ENCODE results near the gene IRAK2.

Gene IRAK2

DNA sequence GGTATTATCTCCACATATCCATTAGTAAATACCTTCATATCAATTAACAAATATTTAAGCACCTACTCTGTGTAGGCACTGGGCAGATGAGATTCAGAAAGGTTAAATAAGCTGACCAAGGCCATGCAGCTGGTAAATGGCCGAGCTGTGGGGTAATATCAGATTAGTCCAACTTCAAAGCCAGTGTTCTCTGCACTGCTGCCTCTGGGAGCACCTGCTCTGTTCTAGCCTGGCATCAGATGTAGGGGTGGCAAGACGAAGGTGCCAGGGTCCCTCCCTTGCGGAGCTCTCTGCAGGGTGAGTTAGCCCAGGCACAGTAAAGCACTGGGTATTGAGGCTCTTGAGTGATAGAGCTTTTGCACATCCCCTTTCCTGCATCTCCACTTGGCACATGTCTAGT, 89.0 kb downstream of the IRAK2 start:
- TF ChIP-seq SIN3A (IDR thresholded peaks at IDR 0.05; ENCODE audit: borderline replicate concordance, insufficient read depth, low read length) (no peak), POLR2AphosphoS5 (IDR thresholded peaks at IDR 0.05; ENCODE audit: low read depth, low read length) (no peak), FOXP2 (optimal IDR thresholded peaks at IDR 0.05; ENCODE audit: borderline replicate concordance, extremely low read depth, extremely low read length, insufficient read depth) (no peak), TAF1 (IDR thresholded peaks at IDR 0.05; ENCODE audit: borderline replicate concordance, insufficient read depth, low read length) (no peak)
- TF ChIP-seq, protein P1, sequence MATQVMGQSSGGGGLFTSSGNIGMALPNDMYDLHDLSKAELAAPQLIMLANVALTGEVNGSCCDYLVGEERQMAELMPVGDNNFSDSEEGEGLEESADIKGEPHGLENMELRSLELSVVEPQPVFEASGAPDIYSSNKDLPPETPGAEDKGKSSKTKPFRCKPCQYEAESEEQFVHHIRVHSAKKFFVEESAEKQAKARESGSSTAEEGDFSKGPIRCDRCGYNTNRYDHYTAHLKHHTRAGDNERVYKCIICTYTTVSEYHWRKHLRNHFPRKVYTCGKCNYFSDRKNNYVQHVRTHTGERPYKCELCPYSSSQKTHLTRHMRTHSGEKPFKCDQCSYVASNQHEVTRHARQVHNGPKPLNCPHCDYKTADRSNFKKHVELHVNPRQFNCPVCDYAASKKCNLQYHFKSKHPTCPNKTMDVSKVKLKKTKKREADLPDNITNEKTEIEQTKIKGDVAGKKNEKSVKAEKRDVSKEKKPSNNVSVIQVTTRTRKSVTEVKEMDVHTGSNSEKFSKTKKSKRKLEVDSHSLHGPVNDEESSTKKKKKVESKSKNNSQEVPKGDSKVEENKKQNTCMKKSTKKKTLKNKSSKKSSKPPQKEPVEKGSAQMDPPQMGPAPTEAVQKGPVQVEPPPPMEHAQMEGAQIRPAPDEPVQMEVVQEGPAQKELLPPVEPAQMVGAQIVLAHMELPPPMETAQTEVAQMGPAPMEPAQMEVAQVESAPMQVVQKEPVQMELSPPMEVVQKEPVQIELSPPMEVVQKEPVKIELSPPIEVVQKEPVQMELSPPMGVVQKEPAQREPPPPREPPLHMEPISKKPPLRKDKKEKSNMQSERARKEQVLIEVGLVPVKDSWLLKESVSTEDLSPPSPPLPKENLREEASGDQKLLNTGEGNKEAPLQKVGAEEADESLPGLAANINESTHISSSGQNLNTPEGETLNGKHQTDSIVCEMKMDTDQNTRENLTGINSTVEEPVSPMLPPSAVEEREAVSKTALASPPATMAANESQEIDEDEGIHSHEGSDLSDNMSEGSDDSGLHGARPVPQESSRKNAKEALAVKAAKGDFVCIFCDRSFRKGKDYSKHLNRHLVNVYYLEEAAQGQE (IDR thresholded peaks at IDR 0.05; ENCODE audit: insufficient read depth in 1 of 2, low read depth in 2 of 2, low read length in 2 of 2) = no peak

DNA sequence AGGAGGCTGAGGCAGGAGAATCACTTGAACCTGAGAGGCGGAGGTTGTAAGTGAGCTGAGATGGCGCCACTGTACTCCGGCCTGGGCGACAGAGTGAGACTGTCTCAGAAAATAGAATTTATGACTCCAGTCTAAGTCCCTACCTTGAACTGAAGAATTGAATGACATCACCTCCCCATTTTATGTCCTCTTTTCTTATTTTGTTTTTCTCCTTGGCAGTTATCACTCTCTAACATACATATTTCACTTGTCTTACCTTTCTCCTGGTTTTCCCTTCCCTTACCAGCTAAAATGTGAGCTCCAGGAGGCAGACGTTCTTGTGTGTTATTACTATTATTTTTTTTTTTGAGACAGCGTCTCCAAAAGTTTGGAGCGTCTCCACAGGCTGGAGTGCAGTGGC, 91.1 kb downstream of the IRAK2 start:
- TF ChIP-seq TAF1 (IDR thresholded peaks at IDR 0.05; ENCODE audit: borderline replicate concordance, insufficient read depth, low read length) (no peak), SIN3A (IDR thresholded peaks at IDR 0.05; ENCODE audit: borderline replicate concordance, insufficient read depth, low read length) (no peak), FOXP2 (optimal IDR thresholded peaks at IDR 0.05; ENCODE audit: borderline replicate concordance, extremely low read depth, extremely low read length, insufficient read depth) (no peak), POLR2AphosphoS5 (IDR thresholded peaks at IDR 0.05; ENCODE audit: low read depth, low read length) (no peak)
- TF ChIP-seq, protein P1 (IDR thresholded peaks at IDR 0.05; ENCODE audit: insufficient read depth in 1 of 2, low read depth in 2 of 2, low read length in 2 of 2) = no peak

DNA sequence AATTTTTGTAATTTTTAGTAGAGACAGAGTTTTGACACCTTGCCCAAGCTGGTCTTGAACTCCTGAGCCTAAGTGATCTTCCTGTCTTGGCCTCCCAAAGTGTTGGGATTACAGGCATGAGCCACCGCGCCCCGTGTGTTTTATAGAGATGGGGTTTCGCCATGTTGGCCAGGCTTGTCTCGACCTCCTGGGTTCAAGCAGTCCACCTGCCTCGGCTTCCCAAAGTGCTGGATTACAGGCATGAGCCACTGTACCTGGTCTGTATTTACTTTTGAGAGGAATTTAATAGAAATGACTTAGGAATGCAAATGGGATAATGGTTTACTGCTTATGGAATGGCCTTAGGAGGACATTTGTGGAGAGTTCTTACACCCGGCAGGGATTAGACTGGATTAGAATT, 94.3 kb downstream of the IRAK2 start:
- TF ChIP-seq TAF1 (IDR thresholded peaks at IDR 0.05; ENCODE audit: borderline replicate concordance, insufficient read depth, low read length) = no peak
- TF ChIP-seq FOXP2 (optimal IDR thresholded peaks at IDR 0.05; ENCODE audit: borderline replicate concordance, extremely low read depth, extremely low read length, insufficient read depth) = no peak
- no peak for TF ChIP-seq POLR2AphosphoS5 (IDR thresholded peaks at IDR 0.05; ENCODE audit: low read depth, low read length)
- TF ChIP-seq, protein P1 (IDR thresholded peaks at IDR 0.05; ENCODE audit: insufficient read depth in 1 of 2, low read depth in 2 of 2, low read length in 2 of 2) = no peak
- TF ChIP-seq SIN3A (IDR thresholded peaks at IDR 0.05; ENCODE audit: borderline replicate concordance, insufficient read depth, low read length) = no peak

DNA sequence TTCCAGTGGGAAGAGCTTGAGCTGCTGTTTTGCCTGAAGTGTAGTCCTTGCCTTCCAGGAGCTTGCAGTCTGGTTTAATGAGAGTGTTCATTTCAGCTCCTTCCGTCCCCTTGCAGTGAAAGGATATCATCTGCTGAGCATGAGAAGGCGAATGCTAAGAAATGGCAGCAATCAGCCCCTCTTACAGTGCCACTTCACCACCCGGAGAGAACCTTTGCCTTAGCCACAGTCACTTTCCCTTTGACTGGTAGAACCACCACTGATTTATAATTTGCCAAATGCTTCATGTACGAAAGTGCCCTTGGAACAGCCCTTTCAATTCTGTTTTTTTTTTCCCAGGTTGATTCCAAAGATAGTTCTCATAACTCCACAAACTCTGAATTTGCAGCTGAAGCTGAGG, 95.1 kb downstream of the IRAK2 start:
- TF ChIP-seq FOXP2 (optimal IDR thresholded peaks at IDR 0.05; ENCODE audit: borderline replicate concordance, extremely low read depth, extremely low read length, insufficient read depth) (no peak), TAF1 (IDR thresholded peaks at IDR 0.05; ENCODE audit: borderline replicate concordance, insufficient read depth, low read length) (no peak), SIN3A (IDR thresholded peaks at IDR 0.05; ENCODE audit: borderline replicate concordance, insufficient read depth, low read length) (no peak), POLR2AphosphoS5 (IDR thresholded peaks at IDR 0.05; ENCODE audit: low read depth, low read length) (no peak)
- TF ChIP-seq, protein P1 (IDR thresholded peaks at IDR 0.05; ENCODE audit: insufficient read depth in 1 of 2, low read depth in 2 of 2, low read length in 2 of 2) = no peak

DNA sequence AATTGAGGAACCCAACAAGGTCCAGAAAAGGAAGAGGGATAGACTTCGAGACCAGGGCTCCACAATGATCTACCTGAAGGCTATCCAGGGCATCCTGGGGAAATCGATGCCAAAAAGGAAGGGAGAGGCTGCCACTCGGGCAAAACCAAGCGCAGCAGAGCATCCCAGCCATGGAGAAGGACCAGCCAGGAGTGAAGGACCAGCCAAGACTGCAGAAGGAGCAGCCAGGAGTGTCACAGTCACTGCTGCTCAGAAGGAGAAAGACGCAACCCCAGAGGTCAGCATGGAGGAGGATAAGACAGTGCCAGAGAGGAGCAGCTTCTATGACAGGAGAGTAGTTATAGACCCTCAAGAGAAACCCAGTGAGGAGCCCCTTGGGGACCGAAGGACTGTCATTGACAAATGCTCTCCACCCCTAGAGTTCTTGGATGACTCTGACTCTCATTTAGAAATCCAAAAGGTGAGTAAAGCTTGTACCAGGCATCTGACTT, 95.5 kb downstream of the IRAK2 start:
- TF ChIP-seq POLR2AphosphoS5 (IDR thresholded peaks at IDR 0.05; ENCODE audit: low read depth, low read length) = no peak
- no peak for TF ChIP-seq FOXP2 (optimal IDR thresholded peaks at IDR 0.05; ENCODE audit: borderline replicate concordance, extremely low read depth, extremely low read length, insufficient read depth)
- no peak for TF ChIP-seq SIN3A (IDR thresholded peaks at IDR 0.05; ENCODE audit: borderline replicate concordance, insufficient read depth, low read length)
- TF ChIP-seq TAF1 (IDR thresholded peaks at IDR 0.05; ENCODE audit: borderline replicate concordance, insufficient read depth, low read length) = no peak
- TF ChIP-seq, protein P1 (IDR thresholded peaks at IDR 0.05; ENCODE audit: insufficient read depth in 1 of 2, low read depth in 2 of 2, low read length in 2 of 2) = no peak
